Fibroblast of skin of back (primary cell): ENCODE results near the gene OR4D1.

Source experiments
- DNase-seq: peaks from one replicate; pipeline ENCODE4 v3.0.0-alpha.2; 2013

Gene OR4D1

GRCh38 chr17:58156839-58157803, 8.9 kb downstream of the OR4D1 start:
- no peak for DNase-seq

DNA sequence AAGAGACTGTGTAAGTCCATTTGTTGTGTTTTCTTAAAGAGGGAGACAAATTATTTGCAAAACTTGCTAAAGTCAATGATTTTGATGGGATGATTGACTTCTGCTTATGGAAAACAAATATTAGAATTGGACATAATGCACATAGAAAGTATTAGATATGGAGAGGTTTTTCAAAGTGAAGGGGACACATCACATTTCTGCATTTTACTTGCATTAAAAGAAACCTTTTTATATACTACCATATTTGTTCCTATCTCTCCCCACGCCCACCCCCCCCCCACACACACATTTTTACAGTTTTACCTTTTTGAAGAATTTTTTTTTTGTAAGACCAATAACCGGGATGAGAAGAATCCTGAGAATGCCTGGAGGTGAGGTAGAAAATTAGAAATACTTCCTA, 10.0 kb downstream of the OR4D1 start:
- no peak for DNase-seq

- DNase-seq: no peak
Measured at GRCh38 chr17:58161566-58161965, 13.4 kb downstream of the OR4D1 start.

- no peak for DNase-seq
Measured at GRCh38 chr17:58165981-58166380, 17.8 kb downstream of the OR4D1 start.

DNA sequence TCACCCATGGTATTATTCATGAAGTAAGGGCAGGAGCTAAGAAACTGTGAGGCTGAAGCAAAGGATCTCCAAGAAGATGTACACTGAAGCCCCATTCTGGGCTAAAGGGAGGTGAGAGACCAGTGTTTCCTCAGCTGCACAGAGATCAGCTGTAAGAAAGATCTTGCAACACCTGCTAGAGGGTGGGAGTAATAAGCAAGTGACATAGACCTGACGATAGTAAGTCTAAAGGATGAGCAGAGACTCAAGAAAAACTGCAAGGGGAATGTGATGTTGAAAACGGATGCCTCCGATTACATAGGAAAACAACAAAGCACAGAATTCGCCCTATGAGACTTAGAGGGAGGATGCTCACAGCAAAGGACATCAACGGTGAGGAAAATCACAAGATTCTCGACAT, 18.5 kb downstream of the OR4D1 start, which contains the start of gene OR4D2:
OR4D2 (plus strand) TSS at position 301 of the 400 bp plus-strand sequence. CDS start 2,674 bp downstream, outside the sequence.
- no peak for DNase-seq

DNA sequence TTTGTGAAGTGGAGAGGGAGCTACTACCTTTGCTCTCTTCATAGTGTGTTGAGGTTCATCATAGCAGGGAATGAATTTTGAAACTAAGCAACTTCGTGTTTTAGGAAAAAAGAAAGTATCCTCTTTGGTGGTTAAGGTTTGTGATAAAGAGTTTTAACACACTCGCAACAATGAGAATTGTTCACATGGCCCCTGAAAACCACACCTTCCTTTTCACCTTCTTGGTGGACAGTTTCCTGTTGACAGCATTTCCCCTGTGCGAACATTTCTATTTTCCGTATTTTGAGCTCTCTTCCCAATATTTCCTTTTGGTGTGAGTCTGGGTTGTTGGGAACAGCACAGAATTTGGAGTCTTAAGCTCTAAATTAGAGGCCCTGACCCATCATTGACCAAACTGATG, 22.4 kb downstream of the OR4D1 start:
- no peak for DNase-seq

GRCh38 chr17:58172369-58173071, 24.3 kb downstream of the OR4D1 start:
- DNase-seq: no peak

- no peak for DNase-seq
Measured at GRCh38 chr17:58174871-58175270, 26.7 kb downstream of the OR4D1 start.

DNA sequence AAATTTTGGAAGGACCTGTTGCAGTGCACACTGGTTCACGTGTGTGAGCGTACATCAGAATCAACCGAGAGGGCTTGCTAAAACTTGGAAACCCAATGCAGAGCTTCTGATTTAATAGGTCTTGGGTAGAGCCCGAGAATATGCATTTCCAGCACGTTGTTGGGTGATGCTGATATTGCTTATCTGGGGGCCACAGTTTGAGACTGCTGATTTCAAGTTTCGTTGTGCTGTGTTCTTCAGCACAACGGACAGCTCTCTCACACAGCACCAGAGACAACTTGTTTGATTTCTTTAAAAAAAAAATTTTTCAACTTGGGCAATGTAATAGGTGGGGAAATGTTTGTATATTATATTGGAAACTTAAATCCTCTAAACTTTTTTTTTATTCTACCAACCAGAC, 28.0 kb downstream of the OR4D1 start:
- DNase-seq: no peak

- no peak for DNase-seq
Measured at GRCh38 chr17:58181796-58182195, 33.6 kb downstream of the OR4D1 start.

- no peak for DNase-seq
Measured at GRCh38 chr17:58183514-58183913, 35.3 kb downstream of the OR4D1 start.

DNA sequence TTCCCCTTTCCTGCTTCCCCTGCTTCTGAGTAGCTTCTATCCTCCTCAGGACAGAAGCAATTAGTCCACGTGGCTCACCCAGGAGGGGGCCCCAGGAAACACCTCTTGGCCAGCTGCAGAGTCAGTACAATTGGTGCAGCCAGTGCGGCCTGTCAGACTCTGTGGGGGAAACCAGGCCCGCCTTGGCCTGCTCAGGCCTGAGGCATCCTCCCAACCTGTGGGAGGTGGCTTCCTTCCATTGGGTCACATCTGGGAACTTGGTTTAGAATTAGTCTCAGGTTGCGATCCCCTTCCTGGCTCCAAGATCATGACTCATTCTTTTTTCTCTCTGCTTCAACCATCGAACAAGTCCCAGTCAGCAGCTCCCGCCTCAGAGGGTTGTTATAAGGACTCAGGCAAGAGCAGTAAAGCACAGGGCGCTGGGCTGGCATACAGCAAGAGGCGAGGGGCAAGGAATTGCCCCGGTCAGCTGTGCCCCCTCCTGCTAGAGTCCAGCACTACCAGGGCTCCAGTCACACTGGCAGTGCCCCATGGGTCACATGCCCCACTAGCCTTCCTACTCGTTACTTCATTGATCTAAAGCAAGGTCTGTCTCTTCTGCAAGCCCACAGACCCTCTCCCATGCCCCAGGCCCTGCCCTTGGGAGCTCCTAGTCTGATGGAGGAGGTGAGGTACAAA, 36.3 kb downstream of the OR4D1 start:
- peak; percentile 26 for DNase-seq

- no peak for DNase-seq
Measured at GRCh38 chr17:58184986-58185761, 37.0 kb downstream of the OR4D1 start.

- DNase-seq: no peak
Measured at GRCh38 chr17:58186591-58186990, 38.4 kb downstream of the OR4D1 start.

- no peak for DNase-seq
Measured at GRCh38 chr17:58187063-58187462, 38.9 kb downstream of the OR4D1 start.

- DNase-seq: no peak
Measured at GRCh38 chr17:58187675-58188074, 39.5 kb downstream of the OR4D1 start.

- peak; percentile 78 for DNase-seq
Measured at GRCh38 chr17:58189436-58190146, 41.4 kb downstream of the OR4D1 start.

DNA sequence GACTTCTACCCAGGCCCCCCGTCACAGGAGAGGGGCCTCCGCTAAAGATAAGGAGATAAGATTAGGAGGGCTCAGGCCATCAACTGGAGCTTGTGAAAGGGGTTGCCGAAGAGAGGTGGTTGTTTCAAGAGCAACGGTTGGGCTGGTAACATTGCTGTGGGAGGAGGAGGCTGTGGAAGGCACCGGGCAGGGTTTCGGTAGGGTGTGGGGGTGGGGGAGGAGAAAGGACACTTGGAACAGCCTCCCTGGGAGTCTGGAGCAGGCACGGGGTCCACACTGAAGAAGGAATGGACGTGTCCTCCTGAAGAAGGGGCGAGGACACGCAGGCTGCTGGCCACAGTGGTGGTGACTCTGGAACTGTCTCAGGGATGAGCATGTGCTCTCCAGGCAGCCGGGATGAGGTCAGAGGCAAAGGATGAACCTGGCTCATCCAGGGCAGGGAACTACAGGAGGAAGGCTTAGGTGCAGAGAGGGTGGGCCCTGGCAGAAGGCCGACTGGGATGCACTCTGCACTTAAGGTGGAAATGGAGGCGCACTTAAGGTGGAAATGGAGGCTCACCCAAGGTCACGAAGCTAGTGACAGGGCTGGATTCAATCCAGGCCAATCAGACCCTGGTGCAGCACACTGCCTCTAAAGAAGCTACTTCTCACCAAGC, 43.2 kb downstream of the OR4D1 start:
- no peak for DNase-seq

GRCh38 chr17:58192612-58193011, 44.4 kb downstream of the OR4D1 start, which contains the start of gene EPX:
EPX (plus strand) TSS chr17:58192726; CDS start chr17:58192847, 121 bp downstream.
- no peak for DNase-seq

GRCh38 chr17:58193641-58194255, 45.6 kb downstream of the OR4D1 start:
- DNase-seq: no peak
